ENCODE results near the gene KCNJ16.

The KCNJ16 gene

GRCh38 chr17:70049801-70050591, 25.0 kb upstream of the KCNJ16 start:
- Histone ChIP-seq H3K27ac (ENCODE audit: low read depth, low read length) (no peak overlapping the region), H3K36me3 (ENCODE audit: control insufficient read depth, insufficient read depth, low read length) (no peaks in the 10 kb centered on the region), H3K4me1 (ENCODE audit: control insufficient read depth, insufficient read depth, low read length) (no peaks in the 10 kb centered on the region), H3K9ac (ENCODE audit: low read length) (no peak overlapping the region), H3K27me3 (ENCODE audit: control insufficient read depth, insufficient read depth, low read length) (no peaks in the 10 kb centered on the region), H3K4me3 (ENCODE audit: low read length) (no peak overlapping the region)

DNA sequence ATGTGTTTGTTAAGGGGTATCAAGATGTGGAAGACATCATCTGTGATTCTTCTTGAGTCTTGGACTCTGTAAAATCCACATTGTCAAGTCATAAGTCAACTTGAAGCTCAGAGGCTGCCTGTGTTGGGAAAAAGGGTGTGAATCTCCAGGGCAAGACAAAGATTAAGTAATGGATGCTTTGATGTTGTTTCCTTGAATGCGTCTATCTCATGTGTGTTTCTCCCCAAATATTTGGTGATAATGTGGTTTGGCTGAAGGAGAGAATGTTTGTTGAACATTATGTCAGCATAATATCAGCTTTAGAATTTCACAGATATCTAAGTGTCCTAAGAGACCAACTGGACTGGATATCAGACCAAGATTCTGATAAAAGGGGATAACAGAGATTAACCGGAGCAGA, 24.1 kb upstream of the KCNJ16 start:
- Histone ChIP-seq H3K4me3 (ENCODE audit: low read length) (no peak overlapping the region), H3K27me3 (ENCODE audit: control insufficient read depth, insufficient read depth, low read length) (no peaks in the 10 kb centered on the region)

GRCh38 chr17:70053241-70054234, 21.5 kb upstream of the KCNJ16 start:
- no peak overlapping the region for H3K4me3 ChIP-seq (ENCODE audit: low read length)
- no peak overlapping the region for H3K9ac ChIP-seq (ENCODE audit: low read length)
- no peak overlapping the region for H3K27ac ChIP-seq (ENCODE audit: low read depth, low read length)
- H3K36me3 ChIP-seq (ENCODE audit: control insufficient read depth, insufficient read depth, low read length): no peaks in the 10 kb centered on the region
- H3K4me1 ChIP-seq (ENCODE audit: control insufficient read depth, insufficient read depth, low read length): no peaks in the 10 kb centered on the region
- no peaks in the 10 kb centered on the region for H3K27me3 ChIP-seq (ENCODE audit: control insufficient read depth, insufficient read depth, low read length)

More for the DNA sequence above, 24.1 kb upstream of the KCNJ16 start:
- no peak overlapping the region for H3K9ac ChIP-seq (ENCODE audit: low read length)
- no peaks in the 10 kb centered on the region for H3K4me1 ChIP-seq (ENCODE audit: control insufficient read depth, insufficient read depth, low read length)
- H3K36me3 ChIP-seq (ENCODE audit: control insufficient read depth, insufficient read depth, low read length): no peaks in the 10 kb centered on the region
- H3K27ac ChIP-seq (ENCODE audit: low read depth, low read length): no peak overlapping the region

DNA sequence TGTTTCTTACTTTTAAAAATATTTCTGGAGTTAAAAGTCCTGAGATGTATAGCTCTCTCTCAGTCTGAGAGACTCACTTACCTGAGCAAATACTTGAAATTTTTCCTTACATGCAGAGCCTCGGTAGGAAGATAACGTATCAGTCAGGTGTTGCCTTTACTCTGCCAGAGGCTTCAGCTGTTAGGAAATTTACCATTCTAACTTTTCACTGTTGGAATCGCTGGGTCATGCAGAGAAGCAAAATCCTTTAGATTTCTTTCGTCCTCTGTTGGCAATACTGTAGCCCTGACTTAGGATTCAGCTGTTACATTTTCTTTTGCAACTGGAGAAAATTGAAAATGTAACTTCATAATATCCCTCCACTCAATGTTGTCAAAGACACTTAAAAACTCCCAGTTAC, 20.0 kb upstream of the KCNJ16 start:
- Histone ChIP-seq H3K36me3 (ENCODE audit: control insufficient read depth, insufficient read depth, low read length) (no peaks in the 10 kb centered on the region), H3K27ac (ENCODE audit: low read depth, low read length) (no peak overlapping the region), H3K4me1 (ENCODE audit: control insufficient read depth, insufficient read depth, low read length) (no peaks in the 10 kb centered on the region), H3K4me3 (ENCODE audit: low read length) (no peak overlapping the region), H3K27me3 (ENCODE audit: control insufficient read depth, insufficient read depth, low read length) (no peaks in the 10 kb centered on the region), H3K9ac (ENCODE audit: low read length) (no peak overlapping the region)

GRCh38 chr17:70059071-70059470, 16.0 kb upstream of the KCNJ16 start:
- Histone ChIP-seq H3K27me3 (ENCODE audit: control insufficient read depth, insufficient read depth, low read length) (no peaks in the 10 kb centered on the region), H3K4me3 (ENCODE audit: low read length) (no peak overlapping the region), H3K9ac (ENCODE audit: low read length) (no peak overlapping the region), H3K36me3 (ENCODE audit: control insufficient read depth, insufficient read depth, low read length) (no peaks in the 10 kb centered on the region), H3K4me1 (ENCODE audit: control insufficient read depth, insufficient read depth, low read length) (no peaks in the 10 kb centered on the region), H3K27ac (ENCODE audit: low read depth, low read length) (no peak overlapping the region)

DNA sequence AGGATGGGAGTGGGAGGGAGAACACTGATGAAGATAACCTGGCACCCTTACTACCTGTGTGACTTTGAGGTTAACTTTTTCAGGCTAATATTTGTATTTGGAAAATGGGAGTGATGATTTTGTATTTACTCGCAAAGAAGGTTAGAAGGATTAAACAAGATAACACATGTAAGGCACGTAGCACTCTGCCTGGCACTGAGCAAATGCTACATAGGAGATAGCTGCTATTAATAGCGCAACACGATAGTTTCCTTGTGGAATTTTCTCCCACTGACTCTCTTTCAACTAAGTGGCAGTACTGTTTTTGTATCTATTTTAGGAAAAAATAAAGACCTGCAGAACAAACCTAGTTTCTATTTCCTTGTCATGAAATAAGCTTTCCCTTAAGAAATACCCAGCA, 15.4 kb upstream of the KCNJ16 start:
- no peak overlapping the region for H3K27ac ChIP-seq (ENCODE audit: low read depth, low read length)
- no peaks in the 10 kb centered on the region for H3K36me3 ChIP-seq (ENCODE audit: control insufficient read depth, insufficient read depth, low read length)
- no peak overlapping the region for H3K4me3 ChIP-seq (ENCODE audit: low read length)

GRCh38 chr17:70060415-70060814, 14.6 kb upstream of the KCNJ16 start:
- Histone ChIP-seq H3K9ac (ENCODE audit: low read length) (no peak overlapping the region), H3K4me1 (ENCODE audit: control insufficient read depth, insufficient read depth, low read length) (no peaks in the 10 kb centered on the region), H3K36me3 (ENCODE audit: control insufficient read depth, insufficient read depth, low read length) (no peaks in the 10 kb centered on the region), H3K27me3 (ENCODE audit: control insufficient read depth, insufficient read depth, low read length) (no peaks in the 10 kb centered on the region), H3K4me3 (ENCODE audit: low read length) (no peak overlapping the region), H3K27ac (ENCODE audit: low read depth, low read length) (no peak overlapping the region)

More for the DNA sequence above, 15.4 kb upstream of the KCNJ16 start:
- Histone ChIP-seq H3K27me3 (ENCODE audit: control insufficient read depth, insufficient read depth, low read length) (no peaks in the 10 kb centered on the region), H3K4me1 (ENCODE audit: control insufficient read depth, insufficient read depth, low read length) (no peaks in the 10 kb centered on the region), H3K9ac (ENCODE audit: low read length) (no peak overlapping the region)

DNA sequence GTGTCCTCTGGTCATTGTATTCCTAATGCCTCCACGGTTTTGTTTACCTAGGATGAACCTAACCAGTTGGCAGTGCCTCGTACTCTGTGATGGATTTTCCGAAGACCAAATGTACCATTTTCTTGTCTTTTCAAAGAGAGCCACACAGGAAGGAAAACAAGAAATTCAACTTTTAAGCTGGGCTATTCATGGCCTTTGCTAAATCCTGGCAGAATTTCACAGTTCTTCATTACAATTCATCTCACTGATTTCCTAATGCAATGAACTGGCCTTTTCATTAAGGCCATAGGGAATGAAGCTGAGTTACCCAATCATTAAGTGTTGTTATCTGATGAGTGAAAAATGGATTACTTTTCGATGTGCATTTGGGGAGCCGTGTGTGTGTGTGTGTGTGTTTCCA, 7.9 kb upstream of the KCNJ16 start:
- Histone ChIP-seq H3K9ac (ENCODE audit: low read length) (no peak overlapping the region), H3K4me1 (ENCODE audit: control insufficient read depth, insufficient read depth, low read length) (no peaks in the 10 kb centered on the region), H3K36me3 (ENCODE audit: control insufficient read depth, insufficient read depth, low read length) (no peaks in the 10 kb centered on the region), H3K27me3 (ENCODE audit: control insufficient read depth, insufficient read depth, low read length) (no peaks in the 10 kb centered on the region), H3K4me3 (ENCODE audit: low read length) (no peak overlapping the region), H3K27ac (ENCODE audit: low read depth, low read length) (no peak overlapping the region)

DNA sequence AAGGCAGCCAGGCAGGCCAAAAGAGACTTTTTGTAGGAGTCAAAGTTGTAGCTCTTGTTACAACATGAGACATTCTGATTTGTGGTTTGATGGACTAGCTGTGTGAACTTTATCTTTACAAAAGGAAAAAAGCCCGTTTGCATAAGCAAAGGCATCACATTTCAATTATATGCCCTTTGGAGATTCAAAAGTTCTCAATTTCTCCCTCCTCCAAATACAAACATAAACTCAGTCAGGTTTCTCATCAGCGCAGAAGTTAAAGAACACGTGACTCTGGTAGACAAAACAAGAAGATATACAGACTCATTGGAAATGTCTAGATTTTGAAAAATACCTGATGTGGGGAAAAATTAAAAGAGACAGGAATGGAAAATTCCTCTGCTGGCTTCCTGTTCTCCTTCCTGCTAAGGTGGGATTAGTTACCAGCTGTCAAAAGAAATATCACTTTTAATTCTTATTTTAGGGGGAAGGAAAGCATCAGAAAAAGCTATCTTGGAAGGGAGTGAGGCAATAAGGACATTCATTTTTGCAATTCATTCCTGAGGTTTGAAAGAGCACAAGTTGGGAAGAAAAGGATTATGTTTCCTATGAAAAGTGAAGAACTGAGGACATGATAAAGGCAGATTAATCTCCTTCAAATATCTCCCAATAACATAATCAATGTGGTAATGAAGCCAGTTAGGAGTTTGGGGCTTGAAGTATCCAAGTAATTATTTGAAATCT, 4.6 kb upstream of the KCNJ16 start:
- Histone ChIP-seq H3K27me3 (ENCODE audit: control insufficient read depth, insufficient read depth, low read length) (no peaks in the 10 kb centered on the region), H3K4me1 (ENCODE audit: control insufficient read depth, insufficient read depth, low read length) (no peaks in the 10 kb centered on the region), H3K9ac (ENCODE audit: low read length) (no peak overlapping the region), H3K36me3 (ENCODE audit: control insufficient read depth, insufficient read depth, low read length) (no peaks in the 10 kb centered on the region), H3K4me3 (ENCODE audit: low read length) (no peak overlapping the region), H3K27ac (ENCODE audit: low read depth, low read length) (no peak overlapping the region)

DNA sequence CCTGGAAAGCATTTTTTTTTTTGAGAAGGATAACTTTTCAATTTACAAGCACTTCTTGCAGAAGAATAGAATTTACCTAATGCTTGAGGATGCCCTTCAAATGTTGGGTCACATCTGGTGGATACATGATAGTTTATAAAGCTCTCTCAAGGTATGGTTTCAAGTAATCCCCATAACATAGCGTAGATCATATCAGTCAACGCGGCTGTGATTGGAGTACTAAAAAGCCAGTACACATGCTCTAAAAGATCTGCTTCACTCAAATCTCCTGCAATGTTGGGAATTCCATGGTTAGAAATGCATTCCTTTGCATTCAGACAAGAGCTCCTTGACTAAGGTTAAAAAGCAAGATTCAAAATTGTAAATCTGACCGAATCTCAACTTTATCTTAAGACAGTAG, 3.9 kb upstream of the KCNJ16 start:
- Histone ChIP-seq H3K9ac (ENCODE audit: low read length) (no peak overlapping the region), H3K4me3 (ENCODE audit: low read length) (no peak overlapping the region), H3K27me3 (ENCODE audit: control insufficient read depth, insufficient read depth, low read length) (no peaks in the 10 kb centered on the region), H3K36me3 (ENCODE audit: control insufficient read depth, insufficient read depth, low read length) (no peaks in the 10 kb centered on the region), H3K4me1 (ENCODE audit: control insufficient read depth, insufficient read depth, low read length) (no peaks in the 10 kb centered on the region), H3K27ac (ENCODE audit: low read depth, low read length) (no peak overlapping the region)

DNA sequence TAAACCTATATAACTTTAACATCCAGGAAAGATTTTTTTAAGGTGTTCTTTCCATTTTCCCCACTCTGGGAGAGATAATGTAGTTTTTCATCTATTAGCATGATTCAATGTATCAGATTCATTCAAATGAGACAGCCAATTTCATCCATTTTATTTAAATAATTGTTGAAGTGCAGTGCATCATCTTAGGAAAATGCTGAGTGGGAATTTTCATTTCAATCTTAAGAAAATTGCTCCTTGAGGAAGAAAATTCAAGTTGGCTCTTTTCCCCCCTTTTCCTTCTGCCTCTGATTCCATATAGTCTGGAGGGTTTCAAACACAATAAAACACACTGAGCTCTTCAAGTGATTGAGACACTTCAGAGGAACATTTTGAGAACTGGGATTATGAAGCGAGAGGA, 3.4 kb upstream of the KCNJ16 start:
- Histone ChIP-seq H3K36me3 (ENCODE audit: control insufficient read depth, insufficient read depth, low read length) (no peaks in the 10 kb centered on the region), H3K27me3 (ENCODE audit: control insufficient read depth, insufficient read depth, low read length) (no peaks in the 10 kb centered on the region), H3K27ac (ENCODE audit: low read depth, low read length) (no peak overlapping the region), H3K4me1 (ENCODE audit: control insufficient read depth, insufficient read depth, low read length) (no peaks in the 10 kb centered on the region), H3K4me3 (ENCODE audit: low read length) (no peak overlapping the region), H3K9ac (ENCODE audit: low read length) (no peak overlapping the region)

Measured in rectal smooth muscle tissue (tissue), 1 donor.